GM19452 (cell line): Measurements from ENCODE around the gene SLC22A9.
"Not testable (repeated sequence)": the region's sequence is repeated elsewhere in the genome, so short reads cannot be mapped to it uniquely, and the experiment has no call there.

ENCODE experiments used
- ATAC-seq: cut with Tn5 transposase; IDR thresholded peaks from one replicate; pipeline ENCODE4 v1.9.1; 2021; ENCODE audit not compliant: unreplicated experiment

SLC22A9 gene

DNA sequence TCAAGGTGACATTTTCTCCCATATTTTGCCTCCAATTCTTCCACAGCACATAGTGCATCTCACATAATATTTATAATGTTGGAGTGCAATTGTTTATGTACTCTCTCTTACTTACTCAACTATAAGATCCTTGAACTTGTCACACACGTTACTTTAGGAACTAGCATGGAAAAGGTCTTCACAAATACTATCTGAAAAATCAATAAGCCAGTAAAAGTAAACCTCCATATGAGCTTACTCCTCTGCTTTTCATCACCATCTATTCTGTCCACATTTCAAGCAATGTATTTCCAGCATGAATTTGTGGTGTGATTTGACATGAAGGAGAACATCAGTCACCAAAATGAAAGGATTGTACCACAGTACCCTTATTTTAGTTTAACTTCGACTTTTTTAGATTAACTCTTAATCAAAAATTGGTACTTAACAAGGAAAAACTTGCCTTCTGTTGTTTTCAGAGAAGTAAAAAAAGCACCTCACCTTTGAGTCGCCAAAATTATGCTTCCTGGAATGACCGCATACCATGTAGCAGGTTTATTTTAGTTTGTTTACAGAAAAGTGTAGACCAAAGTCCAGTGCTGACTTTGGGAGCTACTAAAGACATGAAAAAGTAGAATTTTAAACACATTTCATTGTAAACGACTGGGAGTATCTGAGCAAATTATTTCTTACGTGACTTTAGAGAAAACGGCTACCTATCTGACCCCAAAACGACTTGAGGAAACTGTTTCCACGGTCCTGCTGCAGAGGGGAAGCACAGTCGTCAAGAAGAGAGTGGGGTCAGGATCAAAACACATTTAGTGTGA lies at the start of gene SLC22A9:
SLC22A9 (plus strand) TSS at position 621 of the 806 bp plus-strand sequence. CDS start 272 bp downstream, outside the sequence.
- ATAC-seq, result no peak

GRCh38 chr11:63321723-63322122 lies 47.9 kb upstream of the SLC22A9 start:
- ATAC-seq, result no peak

- ATAC-seq, result not testable (repeated sequence)
These were observed 34.5 kb upstream of the SLC22A9 start for GRCh38 chr11:63335089-63335488.

DNA sequence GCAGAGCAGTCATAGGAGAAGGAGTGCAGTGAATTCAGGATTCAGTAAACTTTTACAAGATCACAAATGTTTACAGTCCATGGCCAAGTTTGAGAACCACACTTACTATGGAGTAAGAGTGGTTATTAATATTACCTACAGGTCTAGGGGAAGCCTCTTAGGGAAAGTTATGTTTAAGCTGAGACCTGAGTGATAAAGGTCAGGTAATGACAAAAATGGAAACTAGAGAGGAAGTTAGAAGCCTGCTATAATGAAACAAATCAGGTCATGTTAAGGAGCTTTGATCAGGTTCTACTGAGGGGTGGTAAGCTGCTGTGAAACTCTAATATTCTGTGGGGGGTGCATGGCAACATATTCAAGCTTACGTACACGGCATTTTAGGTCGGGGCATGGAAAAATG lies 32.5 kb upstream of the SLC22A9 start:
- no peak for ATAC-seq

GRCh38 chr11:63343130-63343529 lies 26.5 kb upstream of the SLC22A9 start:
- ATAC-seq, result no peak

- ATAC-seq, result no peak
These were observed 17.4 kb upstream of the SLC22A9 start for GRCh38 chr11:63352144-63352543.

GRCh38 chr11:63362196-63362793 lies 7.3 kb upstream of the SLC22A9 start:
- no peak for ATAC-seq

- ATAC-seq, result no peak
These were observed 495 bp downstream of the SLC22A9 start for GRCh38 chr11:63369971-63370588.

- ATAC-seq, result no peak
These were observed 1.8 kb downstream of the SLC22A9 start for GRCh38 chr11:63371396-63371795.

DNA sequence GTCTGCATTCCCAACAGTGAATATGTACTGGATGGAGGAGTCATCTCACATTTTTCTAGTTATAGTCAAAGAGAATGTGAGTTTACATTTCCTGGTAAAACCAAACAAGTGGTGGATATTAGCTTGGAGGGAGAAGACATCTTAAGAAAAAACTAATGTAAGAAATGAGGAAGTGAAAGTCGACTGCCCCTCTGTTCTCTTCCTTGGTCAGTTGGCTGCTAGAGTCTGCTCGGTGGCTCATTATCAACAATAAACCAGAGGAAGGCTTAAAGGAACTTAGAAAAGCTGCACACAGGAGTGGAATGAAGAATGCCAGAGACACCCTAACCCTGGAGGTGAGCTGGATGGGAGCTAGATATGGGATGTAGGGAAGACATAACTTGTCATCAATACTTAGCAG lies 5.8 kb downstream of the SLC22A9 start:
- ATAC-seq, result no peak

DNA sequence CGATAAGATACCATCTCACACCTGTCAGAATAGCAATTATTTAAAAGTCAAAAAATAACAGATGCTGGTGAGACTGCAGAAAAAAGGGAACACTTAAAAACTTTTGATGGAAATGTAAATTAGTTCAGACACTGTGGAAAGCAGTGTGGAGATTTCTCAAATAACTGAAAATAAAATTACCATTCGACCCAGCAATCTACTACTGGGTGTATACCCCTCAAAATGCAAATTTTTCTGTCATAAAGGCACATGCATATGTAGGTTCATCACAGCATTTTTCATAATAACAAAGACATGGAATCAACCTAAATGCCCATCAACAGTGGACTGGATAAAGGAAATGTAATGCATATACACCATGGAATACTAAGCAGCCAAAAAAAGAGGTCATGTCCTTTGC lies 10.5 kb downstream of the SLC22A9 start:
- ATAC-seq, result no peak

- no peak for ATAC-seq
These were observed 26.1 kb downstream of the SLC22A9 start for GRCh38 chr11:63395697-63396096.

DNA sequence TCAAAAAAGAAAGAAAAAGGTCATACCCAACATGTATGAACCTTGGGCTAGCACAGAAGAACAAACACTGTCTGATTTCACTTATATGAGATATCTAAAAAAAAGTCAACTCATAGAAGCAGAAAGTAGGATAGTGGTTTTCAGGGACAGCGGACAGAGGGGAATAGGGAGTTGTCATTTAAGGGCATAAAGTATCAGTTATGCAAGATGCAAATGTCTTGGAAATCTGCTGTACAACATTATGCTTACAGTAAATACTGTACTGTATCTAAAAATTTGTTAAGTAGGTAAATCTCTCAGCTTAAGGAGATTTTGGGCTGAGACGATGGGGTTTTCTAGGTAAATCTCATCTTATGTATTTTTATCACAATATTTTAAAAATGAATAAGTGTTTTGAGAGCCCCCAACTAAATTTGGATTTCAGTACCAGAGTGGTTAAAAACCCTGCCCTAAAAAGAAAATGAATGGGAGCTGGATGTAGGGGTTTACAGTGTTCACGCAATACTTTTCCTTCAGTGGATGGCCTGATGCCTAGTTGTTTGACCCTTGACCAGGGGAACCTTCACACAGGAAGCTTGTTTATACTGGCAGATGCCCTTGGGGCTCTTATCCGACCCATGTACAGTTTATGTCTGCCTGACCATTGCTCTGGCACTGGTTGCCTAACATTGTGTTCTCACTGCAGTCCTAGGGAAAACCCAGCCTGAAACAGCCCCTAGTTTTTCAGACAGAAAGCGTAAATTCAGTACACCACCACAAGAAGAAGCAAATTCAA lies 34.8 kb downstream of the SLC22A9 start:
- no peak for ATAC-seq

DNA sequence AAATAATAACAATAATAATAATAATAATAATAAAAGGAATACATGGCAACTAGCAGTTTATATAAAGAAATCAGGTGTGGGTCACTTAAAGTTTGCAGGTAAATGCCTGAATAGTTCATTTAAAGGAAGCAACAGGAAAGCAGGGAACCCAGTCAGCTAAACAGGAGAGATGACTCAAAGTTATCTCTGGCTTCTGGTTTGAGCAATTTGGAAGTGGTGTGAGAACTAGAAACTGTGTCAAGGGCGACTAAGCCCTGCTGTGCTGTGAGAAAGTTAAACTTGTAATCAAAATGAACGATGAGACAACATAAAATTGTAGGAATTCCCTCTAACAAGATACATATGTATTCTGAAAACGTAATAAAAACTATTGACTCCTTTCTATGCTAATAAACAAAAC lies 35.5 kb downstream of the SLC22A9 start:
- no peak for ATAC-seq

DNA sequence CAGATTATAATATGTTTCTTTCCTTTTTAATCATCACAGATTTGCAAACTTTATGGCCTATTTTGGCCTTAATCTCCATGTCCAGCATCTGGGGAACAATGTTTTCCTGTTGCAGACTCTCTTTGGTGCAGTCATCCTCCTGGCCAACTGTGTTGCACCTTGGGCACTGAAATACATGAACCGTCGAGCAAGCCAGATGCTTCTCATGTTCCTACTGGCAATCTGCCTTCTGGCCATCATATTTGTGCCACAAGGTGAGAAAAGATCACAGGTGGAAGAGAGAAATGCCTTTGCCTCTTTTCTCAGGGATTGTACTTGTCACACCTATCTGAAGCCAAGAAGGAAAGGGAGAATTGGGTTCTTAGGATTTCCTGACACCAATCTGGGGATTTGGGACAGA lies 36.9 kb downstream of the SLC22A9 start:
- ATAC-seq, result no peak

DNA sequence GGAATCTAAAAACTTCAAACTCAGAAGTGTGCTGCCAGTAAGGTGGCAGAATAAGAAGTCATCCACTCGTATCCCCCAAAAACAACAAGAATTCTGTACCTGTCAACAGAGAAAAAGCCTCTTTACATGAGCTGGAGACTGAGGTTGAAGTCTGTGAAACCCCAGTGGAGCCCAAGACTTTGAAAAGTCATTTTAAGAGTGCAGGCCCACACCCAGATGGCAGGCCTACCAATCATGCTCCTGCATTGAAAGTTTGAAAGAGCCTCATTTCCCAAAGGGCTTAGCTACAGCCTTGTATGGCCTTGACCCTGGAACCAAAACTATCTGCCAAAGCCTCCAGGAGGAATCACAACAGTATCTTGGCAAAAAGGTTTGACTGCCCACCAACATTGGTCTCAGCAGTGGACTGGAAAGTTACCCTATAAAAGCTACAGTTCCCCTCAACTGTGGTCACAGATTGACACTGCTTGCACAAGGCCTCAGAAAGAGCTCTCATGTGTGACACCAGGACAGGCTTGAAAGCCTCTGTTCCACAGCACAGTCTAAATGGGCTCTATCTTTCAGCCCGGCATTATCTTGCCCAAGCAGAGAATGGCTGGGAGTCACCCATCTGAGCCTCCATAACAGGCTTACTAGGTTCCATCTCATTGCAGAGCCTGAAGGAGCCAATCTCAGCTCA lies 47.7 kb downstream of the SLC22A9 start:
- ATAC-seq, result no peak

DNA sequence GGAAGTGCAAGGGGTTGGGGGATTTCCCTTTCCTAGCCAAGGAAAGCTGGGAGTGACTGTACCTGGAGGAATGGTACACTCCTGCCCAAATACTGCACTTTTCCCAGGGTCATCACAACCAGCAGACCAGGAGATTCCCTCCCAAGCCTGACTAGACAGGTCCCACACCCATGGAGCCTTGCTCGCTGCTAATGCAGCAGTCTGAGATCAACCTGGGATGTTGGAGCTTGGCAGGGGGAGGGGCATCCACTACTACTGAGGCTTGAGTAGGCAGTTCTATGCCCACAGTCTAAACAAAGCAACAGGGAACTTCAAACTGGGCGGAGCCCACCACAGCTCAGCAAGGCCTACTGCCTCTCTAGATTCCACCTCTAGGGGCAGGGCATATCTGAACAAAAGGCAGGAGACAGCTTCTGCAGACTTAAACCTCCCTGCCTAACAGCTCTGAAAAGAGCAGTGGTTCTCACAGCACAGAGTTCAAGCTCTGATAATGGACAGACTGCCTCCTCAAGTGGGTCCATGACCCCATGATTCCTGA lies 58.5 kb downstream of the SLC22A9 start:
- ATAC-seq, result no peak

DNA sequence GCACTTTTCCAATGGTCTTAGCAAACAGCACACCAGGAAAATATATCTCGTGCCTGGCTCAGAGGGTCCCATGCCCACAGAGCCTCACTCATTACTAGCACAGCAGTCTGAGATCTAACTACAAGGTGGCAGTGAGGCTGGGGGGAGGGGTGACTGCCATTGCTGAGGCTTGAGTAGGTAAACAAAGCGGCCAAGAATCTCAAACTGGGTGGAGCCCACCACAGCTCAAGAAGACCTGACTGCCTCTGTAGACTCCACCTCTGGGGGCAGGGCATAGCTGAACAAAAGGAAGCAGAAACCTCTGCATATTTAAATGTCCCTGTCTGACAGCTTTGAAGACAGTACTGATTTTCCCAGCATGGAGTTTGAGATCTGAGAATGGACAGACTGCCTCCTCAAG lies 61.1 kb downstream of the SLC22A9 start:
- not testable (repeated sequence) for ATAC-seq

DNA sequence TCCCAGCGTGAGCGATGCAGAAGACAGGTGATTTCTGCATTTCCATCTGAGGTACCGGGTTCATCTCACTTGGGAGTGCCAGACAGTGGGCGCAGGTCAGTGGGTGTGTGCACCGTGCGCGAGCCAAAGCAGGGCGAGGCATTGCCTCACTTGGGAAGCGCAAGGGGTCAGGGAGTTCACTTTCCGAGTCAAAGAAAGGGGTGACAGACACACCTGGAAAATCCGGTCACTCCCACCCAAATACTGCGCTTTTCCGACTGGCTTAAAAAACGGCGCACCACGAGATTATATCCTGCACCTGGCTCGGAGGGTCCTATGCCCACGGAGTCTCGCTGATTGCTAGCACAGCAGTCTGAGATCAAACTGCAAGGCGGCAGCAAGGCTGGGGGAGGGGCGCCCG lies 65.8 kb downstream of the SLC22A9 start:
- not testable (repeated sequence) for ATAC-seq

- ATAC-seq, result not testable (repeated sequence)
These were observed 66.2 kb downstream of the SLC22A9 start for GRCh38 chr11:63435831-63436230.

DNA sequence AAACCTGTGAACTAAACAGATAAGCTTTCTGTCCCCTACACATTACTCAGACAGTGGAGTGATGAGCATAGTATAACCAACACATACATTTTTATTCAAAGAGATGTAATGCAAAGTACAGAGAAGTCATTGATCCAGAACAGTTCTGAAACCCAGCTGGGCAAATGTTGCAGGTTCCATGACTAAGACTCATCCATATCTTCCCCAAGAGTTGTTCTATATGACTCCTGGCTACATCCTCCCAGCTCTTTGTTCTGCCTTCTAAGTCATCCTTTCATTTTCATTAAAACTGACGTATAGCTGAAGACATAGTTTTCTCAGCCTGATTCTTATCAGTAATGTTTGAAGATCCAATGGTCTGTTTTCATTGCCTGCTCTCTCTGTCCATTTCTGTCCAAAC lies 74.1 kb downstream of the SLC22A9 start:
- no peak for ATAC-seq
